Measurements from ENCODE around the gene OAF.
"Not testable (repeated sequence)": the region's sequence is repeated elsewhere in the genome, so short reads cannot be mapped to it uniquely, and the experiment has no call there.

The OAF gene

GRCh38 chr11:120273956-120274355 lies 63.1 kb downstream of the OAF start:
- not testable (repeated sequence) for DNase-seq

DNA sequence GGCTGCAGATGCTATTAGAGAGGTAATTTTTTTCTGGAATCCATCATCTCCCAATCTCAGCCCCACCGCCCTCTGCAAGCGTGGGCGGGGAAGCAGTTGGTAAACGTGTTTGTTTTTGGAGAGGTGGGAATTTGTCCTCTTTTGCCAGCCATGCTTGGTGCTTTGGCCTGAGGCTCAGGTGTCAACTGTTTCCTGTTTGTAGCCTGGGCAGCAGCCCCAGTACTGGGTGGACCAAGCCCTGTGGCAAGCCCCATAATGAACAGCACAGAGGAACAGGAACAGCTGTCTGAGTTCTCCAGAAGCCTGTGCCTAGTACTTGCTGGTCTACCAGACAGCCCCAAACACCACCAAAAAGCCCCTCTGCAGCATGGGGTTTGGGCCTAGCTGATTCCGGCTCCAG lies 68.7 kb downstream of the OAF start:
- no peak for DNase-seq

Data from CD4-positive, alpha-beta T cell treated with Interleukin-17A for 4 hours (primary cell).